NCI-H2171 (cell line): Measurements from ENCODE around the gene NELFE.
"Not testable (repeated sequence)": the region's sequence is repeated elsewhere in the genome, so short reads cannot be mapped to it uniquely, and the experiment has no call there.

Experiments used
- DNase-seq: peaks from one replicate; lab custom pipeline; 2025; lab: John Stamatoyannopoulos, UW

The NELFE gene, protein sequence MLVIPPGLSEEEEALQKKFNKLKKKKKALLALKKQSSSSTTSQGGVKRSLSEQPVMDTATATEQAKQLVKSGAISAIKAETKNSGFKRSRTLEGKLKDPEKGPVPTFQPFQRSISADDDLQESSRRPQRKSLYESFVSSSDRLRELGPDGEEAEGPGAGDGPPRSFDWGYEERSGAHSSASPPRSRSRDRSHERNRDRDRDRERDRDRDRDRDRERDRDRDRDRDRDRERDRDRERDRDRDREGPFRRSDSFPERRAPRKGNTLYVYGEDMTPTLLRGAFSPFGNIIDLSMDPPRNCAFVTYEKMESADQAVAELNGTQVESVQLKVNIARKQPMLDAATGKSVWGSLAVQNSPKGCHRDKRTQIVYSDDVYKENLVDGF

DNA sequence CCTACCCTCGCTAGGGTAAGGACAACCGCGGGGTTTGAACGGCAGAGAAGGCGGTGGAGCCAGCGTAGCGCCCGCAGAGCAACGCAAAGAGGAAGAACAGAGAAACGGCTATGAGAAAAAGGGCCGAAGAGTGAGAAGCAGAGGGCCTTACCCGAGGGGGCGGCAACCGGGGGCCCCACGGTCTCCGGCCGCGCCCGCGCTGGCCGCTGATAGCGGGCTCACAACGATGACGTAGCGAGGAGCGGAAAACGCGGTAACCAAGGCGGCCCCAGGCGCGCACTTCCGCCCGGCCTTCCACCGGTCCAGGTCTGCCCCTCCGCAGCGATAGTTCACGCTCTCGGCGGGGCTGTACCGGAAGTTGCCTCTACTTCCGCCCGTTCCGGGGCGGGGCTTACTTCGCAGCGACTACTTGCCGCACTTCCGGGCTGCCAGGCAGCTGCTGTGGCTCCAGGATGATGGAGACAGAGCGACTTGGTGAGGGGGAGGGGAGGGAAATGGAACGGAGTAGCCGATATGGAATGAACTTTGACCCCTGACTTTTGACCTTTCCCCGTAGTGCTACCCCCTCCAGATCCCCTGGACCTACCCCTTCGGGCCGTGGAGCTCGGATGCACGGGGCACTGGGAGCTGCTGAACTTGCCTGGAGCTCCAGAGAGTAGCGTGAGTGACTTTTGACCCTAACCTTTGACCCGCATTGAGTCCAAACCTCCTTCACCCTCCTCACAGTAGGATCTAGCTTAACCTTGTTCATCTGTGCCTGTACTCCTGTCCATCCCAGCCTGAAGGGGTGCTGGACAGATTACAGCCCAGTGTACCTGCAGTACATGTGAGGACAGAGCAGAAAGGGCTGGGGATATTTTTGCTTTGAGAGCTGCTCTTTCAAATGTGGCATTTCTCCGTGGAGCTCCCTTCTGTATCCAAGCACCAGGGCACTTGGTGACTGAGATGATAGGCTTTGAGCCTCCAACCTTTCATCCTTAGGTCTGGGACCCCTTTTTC, at the start of gene NELFE, which contains the start of gene SKIC2:
Gene NELFE (minus strand): TSS at position 231 of the 999 bp plus-strand sequence. CDS start 525 bp downstream, outside the sequence.
Gene SKIC2 (plus strand): TSS at position 435 of the 999 bp plus-strand sequence. CDS start 18 bp downstream, at position 453.
- peak; percentile 99 for DNase-seq

DNA sequence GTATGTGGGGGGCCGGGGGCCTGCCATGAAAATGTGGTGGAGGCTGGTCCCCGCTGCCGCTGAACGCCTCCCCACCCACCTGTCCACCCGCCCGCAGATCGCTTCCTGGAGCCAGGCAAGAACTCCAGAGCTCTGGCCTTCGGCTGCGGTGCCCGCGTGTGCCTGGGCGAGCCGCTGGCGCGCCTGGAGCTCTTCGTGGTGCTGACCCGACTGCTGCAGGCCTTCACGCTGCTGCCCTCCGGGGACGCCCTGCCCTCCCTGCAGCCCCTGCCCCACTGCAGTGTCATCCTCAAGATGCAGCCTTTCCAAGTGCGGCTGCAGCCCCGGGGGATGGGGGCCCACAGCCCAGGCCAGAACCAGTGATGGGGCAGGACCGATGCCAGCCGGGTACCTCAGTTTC, 49.3 kb upstream of the NELFE start:
- DNase-seq: not testable (repeated sequence)

DNA sequence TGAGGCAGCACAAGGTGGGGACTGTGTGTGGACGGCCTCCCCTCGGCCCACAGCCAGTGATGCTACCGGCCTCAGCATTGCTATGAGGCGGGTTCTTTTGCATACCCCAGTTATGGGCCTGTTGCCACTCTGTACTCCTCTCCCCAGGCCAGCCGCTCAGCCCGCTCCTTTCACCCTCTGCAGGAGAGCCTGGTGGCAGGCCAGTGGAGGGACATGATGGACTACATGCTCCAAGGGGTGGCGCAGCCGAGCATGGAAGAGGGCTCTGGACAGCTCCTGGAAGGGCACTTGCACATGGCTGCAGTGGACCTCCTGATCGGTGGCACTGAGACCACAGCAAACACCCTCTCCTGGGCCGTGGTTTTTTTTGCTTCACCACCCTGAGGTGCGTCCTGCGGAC, 48.3 kb upstream of the NELFE start:
- not testable (repeated sequence) for DNase-seq

DNA sequence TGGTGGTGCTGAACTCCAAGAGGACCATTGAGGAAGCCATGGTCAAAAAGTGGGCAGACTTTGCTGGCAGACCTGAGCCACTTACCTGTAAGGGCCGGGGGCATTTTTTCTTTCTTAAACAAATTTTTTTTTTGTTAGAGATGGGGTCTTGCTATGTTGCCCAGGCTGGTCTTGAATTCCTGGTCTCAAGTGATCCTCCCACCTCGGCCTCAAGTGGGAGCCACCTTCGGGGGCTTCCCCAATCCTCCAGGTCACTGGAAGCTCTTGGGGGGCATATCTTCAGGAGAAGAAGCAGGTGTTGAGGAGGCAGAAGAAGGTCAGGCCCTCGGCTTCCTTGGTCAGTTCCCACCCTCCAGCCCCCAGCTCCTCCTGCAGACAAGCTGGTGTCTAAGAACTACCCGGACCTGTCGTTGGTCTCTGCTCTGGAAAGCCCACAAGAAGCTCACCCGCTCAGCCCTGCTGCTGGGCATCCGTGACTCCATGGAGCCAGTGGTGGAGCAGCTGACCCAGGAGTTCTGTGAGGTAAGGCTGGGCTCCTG, 47.3 kb upstream of the NELFE start:
- not testable (repeated sequence) for DNase-seq

DNA sequence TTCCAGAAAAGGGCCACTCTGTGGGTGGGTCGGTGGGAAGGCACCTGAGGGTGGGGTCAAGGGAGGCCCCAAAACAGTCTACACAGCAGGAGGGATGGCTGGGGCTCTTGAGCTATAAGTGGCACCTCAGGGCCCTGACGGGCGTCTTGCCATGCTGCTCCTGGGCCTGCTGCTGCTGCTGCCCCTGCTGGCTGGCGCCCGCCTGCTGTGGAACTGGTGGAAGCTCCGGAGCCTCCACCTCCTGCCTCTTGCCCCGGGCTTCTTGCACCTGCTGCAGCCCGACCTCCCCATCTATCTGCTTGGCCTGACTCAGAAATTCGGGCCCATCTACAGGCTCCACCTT, 46.7 kb upstream of the NELFE start:
- not testable (repeated sequence) for DNase-seq

DNA sequence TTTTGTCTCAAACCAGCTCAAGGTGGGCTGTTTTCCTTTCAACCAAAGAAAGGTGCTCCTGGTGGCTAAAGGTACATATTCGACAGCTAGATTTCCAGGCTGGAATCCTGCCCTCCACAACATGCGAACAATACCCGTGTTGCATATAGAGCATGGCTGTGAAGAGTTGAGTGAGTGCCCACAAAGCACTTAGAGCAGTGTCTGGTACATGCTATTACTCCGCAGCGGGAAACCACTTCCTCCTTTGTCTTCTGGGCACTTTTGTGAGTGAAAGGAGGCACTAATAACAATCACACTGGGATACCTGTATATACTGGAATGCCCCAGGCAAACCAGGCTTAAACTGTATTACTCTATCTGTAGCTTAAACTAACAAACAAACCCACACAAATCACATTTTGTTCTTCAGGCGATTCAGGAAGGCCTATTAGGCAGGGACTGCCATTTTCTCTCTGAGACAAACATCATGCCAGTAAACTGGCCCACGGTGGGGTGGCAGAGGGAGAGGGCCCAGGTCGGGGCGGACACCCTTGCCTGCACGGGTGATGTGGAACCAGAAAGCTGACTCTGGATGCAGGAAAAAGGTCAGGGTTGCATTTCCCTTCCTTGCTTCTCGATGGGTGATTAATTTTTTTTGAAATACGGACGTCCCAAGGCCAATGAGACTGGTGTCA, 46.2 kb upstream of the NELFE start:
- DNase-seq: not testable (repeated sequence)

DNA sequence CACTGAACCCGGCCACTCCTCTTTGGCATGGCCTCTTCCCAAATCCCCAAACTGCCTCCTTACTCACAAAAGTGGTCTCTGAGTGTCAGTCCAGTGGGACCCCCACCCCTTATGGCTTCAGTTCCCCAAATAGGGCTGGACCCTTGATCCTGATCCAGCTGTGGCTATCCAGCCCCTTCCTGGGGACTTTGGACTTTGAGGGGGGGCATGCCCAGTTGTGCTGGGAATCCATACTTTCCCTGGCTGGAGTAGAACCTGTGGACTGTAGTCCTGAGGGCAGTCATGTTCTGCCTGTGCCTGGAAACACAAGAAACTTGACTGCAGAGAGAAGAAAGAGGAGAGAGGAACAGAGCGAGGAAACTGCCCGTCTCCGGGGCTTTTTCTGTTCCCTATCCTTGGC, 45.6 kb upstream of the NELFE start:
- DNase-seq: not testable (repeated sequence)

DNA sequence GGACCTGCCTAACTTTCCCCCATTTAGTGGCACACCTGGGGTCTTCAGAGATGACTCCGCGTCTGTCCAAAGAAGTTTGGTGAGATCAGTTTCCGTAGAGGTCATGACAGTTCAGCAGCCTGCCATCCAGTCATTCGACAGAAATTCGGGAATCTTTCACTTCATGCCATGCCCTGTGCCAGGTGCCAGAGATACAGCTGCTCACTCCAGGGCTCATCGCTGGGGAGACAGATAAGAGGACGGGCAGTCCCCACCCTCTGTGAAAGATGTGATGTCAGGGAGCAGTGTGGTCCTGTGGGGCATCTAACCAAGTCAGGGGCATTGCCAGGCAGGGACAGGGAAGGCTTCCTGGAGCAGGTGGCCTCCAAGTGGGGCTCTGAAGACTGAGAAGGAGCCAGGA, 44.5 kb upstream of the NELFE start:
- not testable (repeated sequence) for DNase-seq

DNA sequence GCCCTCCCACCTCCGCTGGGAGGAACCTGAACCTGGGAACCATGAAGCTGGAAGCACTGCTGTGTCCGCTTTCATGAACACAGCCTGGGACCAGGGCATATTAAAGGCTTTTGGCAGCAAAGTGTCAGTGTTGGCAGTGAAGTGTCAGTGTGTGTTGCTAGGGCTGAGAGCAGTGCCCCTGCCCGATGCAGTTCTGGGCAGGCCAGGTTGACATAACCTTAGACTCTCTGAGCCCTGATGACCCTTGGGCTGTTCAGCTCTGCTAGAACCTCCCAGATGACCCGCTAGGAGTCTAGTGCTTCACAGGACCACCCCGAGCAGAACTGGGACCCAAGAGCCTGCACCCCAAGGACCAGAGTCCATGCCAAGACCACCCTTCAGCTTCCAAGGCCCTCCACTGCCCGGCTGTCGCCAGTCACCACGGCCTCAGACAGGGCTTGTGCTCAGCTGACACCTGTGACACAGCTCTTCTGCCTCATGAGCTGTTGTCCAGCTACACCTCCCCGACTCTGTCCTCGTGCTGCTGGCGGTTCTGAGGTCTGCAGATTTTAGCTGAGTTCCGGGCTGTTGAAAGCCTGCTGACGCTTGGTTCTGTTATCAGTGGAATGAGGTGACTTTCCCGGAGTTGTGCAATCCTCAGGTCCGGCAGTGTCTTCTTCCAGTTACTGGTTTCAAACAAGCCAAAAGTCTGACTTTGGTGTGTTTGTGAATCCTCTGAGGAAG, 43.9 kb upstream of the NELFE start:
- not testable (repeated sequence) for DNase-seq

DNA sequence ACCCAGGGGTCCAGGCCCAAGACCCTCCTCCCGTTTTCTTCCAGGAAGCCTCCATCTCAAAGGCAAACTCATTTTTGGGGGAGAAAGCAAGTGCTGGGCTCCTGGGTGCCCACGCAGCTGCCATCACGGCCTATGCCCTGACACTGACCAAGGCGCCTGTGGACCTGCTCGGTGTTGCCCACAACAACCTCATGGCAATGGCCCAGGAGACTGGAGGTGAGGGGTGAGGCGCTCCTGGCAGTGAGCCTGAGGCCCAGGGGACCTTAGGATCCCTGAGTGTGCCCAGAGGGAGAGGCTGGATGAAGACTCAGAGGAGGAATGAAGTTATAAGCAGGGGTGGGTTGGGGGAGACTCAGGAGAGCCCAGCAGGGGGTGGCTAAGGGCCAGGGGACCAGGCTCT, 37.6 kb upstream of the NELFE start:
- not testable (repeated sequence) for DNase-seq

DNA sequence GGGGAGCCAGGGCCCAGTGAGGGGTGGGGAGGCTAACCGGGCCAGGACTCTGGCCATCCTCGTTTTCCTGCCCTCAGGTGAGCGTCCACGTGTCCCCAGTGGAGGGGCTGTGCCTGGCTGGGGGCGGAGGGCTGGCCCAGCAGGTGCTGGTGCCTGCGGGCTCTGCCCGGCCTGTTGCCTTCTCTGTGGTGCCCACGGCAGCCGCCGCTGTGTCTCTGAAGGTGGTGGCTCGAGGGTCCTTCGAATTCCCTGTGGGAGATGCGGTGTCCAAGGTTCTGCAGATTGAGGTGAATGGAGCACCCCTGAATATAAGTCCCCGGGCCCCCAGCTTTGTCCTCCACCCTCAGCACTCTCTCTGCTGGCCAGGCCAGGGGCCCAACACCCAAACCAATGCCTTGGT, 35.6 kb upstream of the NELFE start:
- not testable (repeated sequence) for DNase-seq

DNA sequence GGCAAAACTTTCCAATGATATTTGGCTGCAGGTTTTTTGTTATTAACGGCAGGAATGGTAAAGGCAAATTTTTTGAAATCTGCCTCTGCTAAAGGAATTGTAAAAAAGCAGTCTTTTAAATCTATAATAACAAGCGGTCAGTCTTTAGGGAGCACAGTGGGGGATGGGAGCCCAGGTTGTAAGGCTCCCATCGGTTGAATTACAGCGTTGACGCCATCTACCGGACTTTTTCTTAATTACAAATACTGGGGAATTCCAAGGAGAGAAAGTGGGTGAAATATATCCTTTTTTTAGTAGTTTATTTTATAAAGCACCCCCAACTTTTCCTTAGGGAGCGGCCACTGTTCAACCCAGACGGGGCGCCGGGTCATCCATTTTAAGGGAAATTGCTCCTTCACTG, 30.6 kb upstream of the NELFE start:
- DNase-seq: not testable (repeated sequence)

DNA sequence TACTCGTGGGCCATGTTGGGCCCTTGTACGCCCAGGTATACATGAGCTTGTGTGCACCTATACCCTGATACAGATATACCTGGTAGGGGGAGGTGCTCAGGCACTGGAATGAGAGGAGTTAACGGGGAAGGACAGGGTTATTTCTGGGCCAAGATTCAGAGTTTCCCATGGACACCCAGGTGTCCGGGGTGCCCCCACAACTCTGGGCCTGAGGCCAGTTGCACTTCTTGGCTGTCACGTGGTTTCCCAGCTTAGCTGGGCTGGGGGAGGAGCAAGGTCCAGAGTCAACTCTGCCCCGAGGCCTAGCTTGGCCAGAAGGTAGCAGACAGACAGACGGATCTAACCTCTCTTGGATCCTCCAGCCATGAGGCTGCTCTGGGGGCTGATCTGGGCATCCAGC, 23.0 kb upstream of the NELFE start, which contains the start of gene C4A:
Gene C4A (plus strand): TSS at position 314 of the 400 bp plus-strand sequence. CDS start 51 bp downstream, at position 365.
- not testable (repeated sequence) for DNase-seq

DNA sequence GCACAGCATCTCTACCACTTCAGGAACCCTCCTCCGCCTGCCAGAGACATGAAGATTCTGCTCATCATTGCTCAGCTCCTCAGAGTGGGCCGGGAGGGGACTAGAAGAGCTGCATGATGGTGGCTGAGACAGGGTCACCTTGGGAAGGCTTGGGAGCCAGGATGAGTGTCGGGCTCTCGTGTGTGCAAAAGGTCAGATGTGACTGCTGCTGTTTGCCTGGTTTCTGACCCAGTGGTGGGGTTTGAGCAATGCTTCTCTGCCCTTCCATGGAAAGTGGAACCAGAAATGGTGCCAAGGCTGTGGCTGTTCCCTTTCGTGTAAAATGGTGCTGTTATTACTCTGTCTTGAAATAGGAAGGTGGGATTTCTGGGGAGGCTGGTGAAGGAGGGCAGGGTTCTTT, 22.2 kb upstream of the NELFE start:
- DNase-seq: not testable (repeated sequence)

DNA sequence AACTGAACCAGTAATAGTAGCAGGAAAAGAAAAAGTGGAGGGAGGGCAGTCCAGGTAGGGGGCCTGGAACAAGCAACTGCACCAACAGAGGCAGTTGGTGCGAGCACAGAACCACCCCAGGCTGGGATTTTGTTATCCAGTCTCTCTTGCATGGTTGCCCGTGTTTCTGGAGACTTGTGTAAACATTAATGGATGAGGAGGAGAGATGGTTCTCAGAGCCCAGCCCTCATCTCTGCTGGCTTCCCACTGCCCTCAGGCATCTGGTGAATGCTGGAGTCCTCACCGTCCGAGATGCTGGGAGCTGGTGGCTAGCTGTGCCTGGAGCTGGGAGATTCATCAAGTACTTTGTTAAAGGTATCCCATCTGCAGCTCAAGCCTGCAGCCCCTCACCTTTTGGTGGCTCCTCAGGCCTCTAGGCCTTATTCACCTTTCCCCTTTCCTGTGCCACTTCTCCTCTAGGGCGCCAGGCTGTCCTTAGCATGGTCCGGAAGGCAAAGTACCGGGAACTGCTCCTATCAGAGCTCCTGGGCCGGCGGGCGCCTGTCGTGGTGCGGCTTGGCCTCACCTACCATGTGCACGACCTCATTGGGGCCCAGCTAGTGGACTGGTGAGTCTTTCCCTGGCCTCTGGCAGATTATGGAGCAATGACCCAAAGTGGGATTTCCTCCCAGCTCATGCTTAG, 21.6 kb upstream of the NELFE start:
- not testable (repeated sequence) for DNase-seq

DNA sequence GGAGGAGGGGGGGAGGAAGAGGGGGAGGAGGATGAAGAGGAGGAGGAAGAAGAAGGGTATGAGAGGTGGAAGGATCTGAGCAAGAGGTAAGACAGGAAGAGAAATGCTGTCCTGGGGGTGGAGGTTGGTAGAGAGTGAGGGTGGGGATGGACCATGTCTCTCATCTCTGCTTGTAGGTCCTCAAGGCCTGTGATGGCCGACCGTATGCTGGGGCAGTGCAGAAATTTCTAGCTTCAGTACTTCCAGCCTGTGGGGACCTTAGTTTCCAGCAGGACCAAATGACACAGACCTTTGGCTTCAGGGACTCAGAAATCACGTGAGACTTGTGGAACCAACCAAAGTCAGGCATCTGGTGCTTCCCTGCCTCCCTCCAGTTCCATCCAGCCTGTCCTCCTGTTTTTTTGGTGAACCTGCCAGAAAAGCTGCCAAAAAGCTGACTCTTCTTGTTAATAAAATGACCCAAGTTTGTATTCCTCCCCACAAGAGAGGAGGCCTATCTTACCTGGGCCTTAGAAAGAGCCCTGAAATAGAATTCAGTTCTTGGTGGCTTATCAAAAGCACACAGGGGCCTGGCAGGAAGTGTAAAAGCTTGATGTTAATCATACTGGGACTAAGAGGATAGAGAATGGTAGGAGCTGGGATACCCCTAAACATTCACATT, 20.6 kb upstream of the NELFE start:
- no peak for DNase-seq

DNA sequence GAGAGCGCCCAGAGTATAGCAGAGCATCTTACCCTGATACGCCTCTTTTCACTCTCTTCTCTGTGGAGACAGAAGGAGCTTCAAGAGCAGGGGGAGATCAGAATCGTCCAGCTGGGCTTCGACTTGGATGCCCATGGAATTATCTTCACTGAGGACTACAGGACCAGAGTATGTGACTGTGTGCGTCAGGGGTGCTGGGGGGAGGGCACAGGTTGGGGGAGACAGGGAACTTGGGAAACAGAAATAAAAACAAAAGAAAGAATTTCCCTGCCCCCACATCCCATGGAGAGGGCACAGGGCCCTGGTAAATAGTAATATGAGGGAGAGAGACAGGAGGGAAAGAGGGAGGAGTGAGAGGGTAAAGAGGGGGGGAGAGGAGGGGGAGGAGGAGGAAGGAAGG, 20.1 kb upstream of the NELFE start:
- no peak for DNase-seq

DNA sequence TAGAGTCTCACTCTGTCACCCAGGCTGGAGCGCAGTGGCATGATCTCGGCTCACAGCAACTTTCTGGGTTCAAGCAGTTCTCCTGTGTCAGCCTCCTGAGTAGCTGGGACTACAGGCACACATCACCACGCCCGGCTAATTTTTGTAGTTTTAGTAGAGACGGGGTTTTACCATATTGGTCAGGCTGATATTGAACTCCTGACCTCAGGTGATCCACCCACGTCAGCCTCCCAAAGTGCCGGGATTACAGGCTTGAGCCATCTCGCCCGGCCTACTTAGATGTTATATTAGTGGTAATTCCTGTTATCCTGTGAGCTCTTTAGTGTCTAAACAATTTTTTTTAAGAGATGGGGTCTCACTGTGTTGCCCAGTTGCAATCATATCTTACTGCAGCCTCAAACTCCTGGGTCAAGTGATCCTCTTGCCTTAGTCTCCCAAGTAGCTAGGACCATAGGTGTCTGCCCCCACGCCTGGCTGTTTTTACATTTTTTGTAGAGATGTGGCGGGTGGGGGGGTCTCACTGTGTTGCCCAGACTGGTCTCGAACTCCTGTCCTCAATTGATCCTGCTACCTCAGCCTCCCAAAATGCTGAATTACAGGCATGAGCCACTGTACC, 19.2 kb upstream of the NELFE start:
- DNase-seq: no peak

DNA sequence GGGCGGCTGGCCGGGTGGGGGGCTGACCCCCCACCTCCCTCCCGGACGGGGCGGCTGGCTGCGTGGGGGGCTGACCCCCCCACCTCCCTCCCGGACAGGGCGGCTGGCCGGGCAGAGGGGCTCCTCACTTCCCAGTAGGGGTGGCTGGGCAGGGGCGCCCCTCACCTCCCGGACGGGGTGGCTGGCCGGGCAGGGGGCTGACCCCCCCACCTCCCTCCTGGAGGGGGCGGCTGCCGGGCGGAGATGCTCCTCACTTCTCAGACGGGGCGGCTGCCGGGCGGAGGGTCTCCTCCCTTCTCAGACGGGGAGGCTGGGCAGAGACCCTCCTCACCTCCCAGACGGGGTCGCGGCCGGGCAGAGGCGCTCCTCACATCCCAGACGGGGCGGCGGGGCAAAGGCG, 17.3 kb upstream of the NELFE start:
- DNase-seq: not testable (repeated sequence)
